DND-41 (cell line): ENCODE data around the gene EXD3.

Experiments used
- CTCF ChIP-seq: IDR thresholded peaks from 2 replicates; pipeline ENCODE4 v1.5.1; 2012; ENCODE audit warnings: borderline replicate concordance, low read length, moderate library complexity, mild to moderate bottlenecking; ENCODE audit not compliant: poor library complexity, severe bottlenecking; ENCODE audit errors: extremely low read depth
- EZH2 ChIP-seq: IDR thresholded peaks from 3 replicates; pipeline ENCODE4 v1.6.1; 2012; ENCODE audit warnings: borderline replicate concordance, low read depth, mild to moderate bottlenecking, moderate library complexity, low read length, inconsistent platforms; ENCODE audit not compliant: severe bottlenecking

GRCh38 chr9:137375321-137376058, 47.5 kb downstream of the EXD3 start:
- TF ChIP-seq CTCF (no peak), EZH2 (no peak)
